NCI-H128 (cell line): Measurements from ENCODE around the gene PRSS3.
"Not testable (repeated sequence)": the region's sequence is repeated elsewhere in the genome, so short reads cannot be mapped to it uniquely, and the experiment has no call there.

Experiments
- DNase-seq: peaks from one replicate; lab custom pipeline; 2025; ENCODE audit not compliant: unreplicated experiment; lab: John Stamatoyannopoulos, UW

The PRSS3 gene

GRCh38 chr9:33795281-33795680 is at the start of gene PRSS3:
Gene PRSS3 (plus strand): TSS chr9:33795561. CDS start chr9:33795574, 13 bp downstream.
- DNase-seq = no peak

- DNase-seq = no peak
Observed at GRCh38 chr9:33748633-33749304, 46.6 kb upstream of the PRSS3 start.

GRCh38 chr9:33749305-33749654 is 46.1 kb upstream of the PRSS3 start:
- not testable (repeated sequence) for DNase-seq

GRCh38 chr9:33750307-33750838 is 45.0 kb upstream of the PRSS3 start:
- no peak for DNase-seq

- no peak for DNase-seq
Observed at GRCh38 chr9:33750839-33751339, 44.5 kb upstream of the PRSS3 start.

GRCh38 chr9:33751536-33752129 is 43.7 kb upstream of the PRSS3 start:
- DNase-seq = no peak

GRCh38 chr9:33752130-33752637 is 43.2 kb upstream of the PRSS3 start:
- no peak for DNase-seq

- not testable (repeated sequence) for DNase-seq
Observed at GRCh38 chr9:33752789-33753188, 42.6 kb upstream of the PRSS3 start.

- DNase-seq = not testable (repeated sequence)
Observed at GRCh38 chr9:33759648-33760047, 35.7 kb upstream of the PRSS3 start.

GRCh38 chr9:33762343-33762742 is 33.0 kb upstream of the PRSS3 start:
- no peak for DNase-seq

GRCh38 chr9:33763709-33764108 is 31.7 kb upstream of the PRSS3 start:
- not testable (repeated sequence) for DNase-seq

GRCh38 chr9:33765411-33765810 is 29.9 kb upstream of the PRSS3 start:
- DNase-seq = no peak

- DNase-seq = not testable (repeated sequence)
Observed at GRCh38 chr9:33770156-33770880, 25.0 kb upstream of the PRSS3 start.

- DNase-seq = not testable (repeated sequence)
Observed at GRCh38 chr9:33773135-33773534, 22.2 kb upstream of the PRSS3 start.

GRCh38 chr9:33774074-33774659 is 21.2 kb upstream of the PRSS3 start:
- not testable (repeated sequence) for DNase-seq

- DNase-seq = no peak
Observed at GRCh38 chr9:33776578-33776977, 18.8 kb upstream of the PRSS3 start.

GRCh38 chr9:33778700-33779351 is 16.5 kb upstream of the PRSS3 start:
- DNase-seq = peak; percentile 14

- no peak for DNase-seq
Observed at GRCh38 chr9:33780276-33780675, 15.1 kb upstream of the PRSS3 start.

GRCh38 chr9:33781736-33782135 is 13.6 kb upstream of the PRSS3 start:
- DNase-seq = peak; percentile 10

- DNase-seq = no peak
Observed at GRCh38 chr9:33782395-33783152, 12.8 kb upstream of the PRSS3 start.
